OCI-LY3 (cell line): ENCODE measurements around the gene REC114.

ENCODE experiments used
- H2AFZ ChIP-seq: fragments of 200-600, 300-600 bp; shearing (Covaris generic); 2 replicates; pipeline ENCODE4 v1.6.0; 2014; ENCODE audit warnings: antibody characterized with exemption, low read depth, low read length
- H3K27ac ChIP-seq: fragments of 200-600, 300-600 bp; sonication (generic); 2 replicates; pipeline ENCODE4 v1.5.1; 2014; ENCODE audit warnings: mild to moderate bottlenecking, low read length, moderate library complexity, mixed read lengths
- H3K27me3 ChIP-seq: fragments of 200-600, 300-600 bp; sonication (generic); 2 replicates; pipeline ENCODE4 v1.6.1; 2014; ENCODE audit warnings: low read depth, low read length, mixed read lengths
- H3K36me3 ChIP-seq: fragments of 200-600, 300-600 bp; sonication (generic); replicated peaks from 2 replicates; pipeline ENCODE3; 2014; ENCODE audit warnings: low read depth, low read length, mixed read lengths
- H3K4me1 ChIP-seq: fragments of 300-600, 200-600 bp; sonication (generic); 2 replicates; pipeline ENCODE4 v1.6.1; 2014; ENCODE audit warnings: low read length, mixed read lengths
- H3K4me2 ChIP-seq: fragments of 200-600, 300-600 bp; sonication (generic); 2 replicates; pipeline ENCODE4 v1.6.1; 2014; ENCODE audit warnings: low read length, mixed read lengths
- H3K4me3 ChIP-seq: fragments of 300-600, 200-600 bp; sonication (generic); 2 replicates; pipeline ENCODE4 v1.5.1; 2014; ENCODE audit warnings: antibody characterized with exemption, mild to moderate bottlenecking, low read length, moderate library complexity
- H3K79me2 ChIP-seq: fragments of 300-600, 200-600 bp; shearing (Covaris generic); 2 replicates; pipeline ENCODE4 v1.6.1; 2014; ENCODE audit warnings: mild to moderate bottlenecking, low read length, mixed read lengths
- H3K9ac ChIP-seq: fragments of 300-600, 200-600 bp; shearing (Covaris generic); 2 replicates; pipeline ENCODE4 v1.6.0; 2014; ENCODE audit warnings: mild to moderate bottlenecking, low read length, moderate library complexity
- H3K9me3 ChIP-seq: fragments of 200-600, 300-600 bp; shearing (Covaris generic); 2 replicates; pipeline ENCODE4 v1.6.1; 2014; ENCODE audit warnings: low read length, mixed read lengths; ENCODE audit not compliant: insufficient read depth
- H4K20me1 ChIP-seq: fragments of 200-600, 300-600 bp; sonication (generic); 2 replicates; pipeline ENCODE4 v1.6.1; 2016; ENCODE audit warnings: low read length, mixed read lengths; ENCODE audit not compliant: insufficient read depth
- CTCF ChIP-seq: fragments of 200-600, 300-600 bp; sonication (generic); IDR thresholded peaks from 2 replicates; pipeline ENCODE4 v1.5.1; 2014; ENCODE audit warnings: antibody characterized with exemption, low read length, low read depth
- EZH2phosphoT487 ChIP-seq: fragments of 200-600 bp; shearing (Covaris generic); IDR thresholded peaks from 2 replicates; pipeline ENCODE4 v1.6.1; 2018; ENCODE audit warnings: antibody characterized with exemption, mixed run types, low read depth

The REC114 gene

GRCh38 chr15:73607843-73608242 is 164.9 kb downstream of the REC114 start:
- Histone ChIP-seq H2AFZ (no peak overlapping the region), H4K20me1 (peaks cover 80% of the 10 kb centered on the region), H3K9ac (no peak overlapping the region), H3K4me2 (no peak overlapping the region; the same call in 1 of the 2 replicates), H3K79me2 (peaks cover 95% of the 10 kb centered on the region), H3K27ac (no peak overlapping the region), H3K27me3 (no peaks in the 10 kb centered on the region), H3K36me3 (no peaks in the 10 kb centered on the region), H3K9me3 (no peaks in the 10 kb centered on the region), H3K4me3 (no peak overlapping the region), H3K4me1 (peaks cover 21% of the 10 kb centered on the region)
- TF ChIP-seq CTCF (no peak), EZH2phosphoT487 (no peak)

GRCh38 chr15:73608475-73608874 is 165.5 kb downstream of the REC114 start:
- H3K36me3 ChIP-seq = no peaks in the 10 kb centered on the region
- TF ChIP-seq EZH2phosphoT487 (no peak), CTCF (no peak)
- H2AFZ ChIP-seq = no peak overlapping the region
- H3K9me3 ChIP-seq = no peaks in the 10 kb centered on the region
- peaks cover 21% of the 10 kb centered on the region for H3K4me1 ChIP-seq
- H3K27me3 ChIP-seq = no peaks in the 10 kb centered on the region
- peak overlapping the region; percentile 11; the same call in 1 of the 2 replicates for H3K4me2 ChIP-seq
- H3K27ac ChIP-seq = no peak overlapping the region
- H4K20me1 ChIP-seq = peaks cover 74% of the 10 kb centered on the region
- no peak overlapping the region for H3K9ac ChIP-seq
- peaks cover 93% of the 10 kb centered on the region for H3K79me2 ChIP-seq
- H3K4me3 ChIP-seq = no peak overlapping the region

GRCh38 chr15:73608941-73609340 is 166.0 kb downstream of the REC114 start:
- H3K9me3 ChIP-seq = no peaks in the 10 kb centered on the region

More at GRCh38 chr15:73608941-73609340, 166.0 kb downstream of the REC114 start:
- Histone ChIP-seq H3K4me1 (peaks cover 21% of the 10 kb centered on the region), H3K79me2 (peaks cover 92% of the 10 kb centered on the region), H3K4me2 (peak overlapping the region; percentile 11; the same call in 1 of the 2 replicates), H3K4me3 (no peak overlapping the region), H2AFZ (no peak overlapping the region), H3K36me3 (no peaks in the 10 kb centered on the region), H3K27ac (no peak overlapping the region), H3K9ac (no peak overlapping the region), H3K27me3 (no peaks in the 10 kb centered on the region), H4K20me1 (peaks cover 70% of the 10 kb centered on the region)
- TF ChIP-seq CTCF (no peak), EZH2phosphoT487 (no peak)
